ENCODE measurements around the gene CHST12. TPM values are rescaled to one million over a fixed set of nuclear protein-coding genes. Genes with fewer than 3 reads are reported as not detected.
A peak's percentile ranks its signal among the peaks of the same experiment; 100 is the strongest.

CHST12 gene
- total and polyA plus RNA-seq, 11 donors = 12.5 to 20.7 (median 14.8) TPM

GRCh38 chr7:2443491-2443890 lies 40.1 kb downstream of the CHST12 start:
- TF ChIP-seq POLR2A (IDR thresholded peaks at IDR 0.05) (no peak), CTCF (IDR thresholded peaks at IDR 0.05) (no peak)
- Histone ChIP-seq H3K4me3 (no peak overlapping the region), H3K27ac (no peak overlapping the region), H3K4me1 (peaks cover 0 to 17% (median 5%) of the 10 kb centered on the region in 12 donors), H3K36me3 (peaks cover 0 to 11% (median 0%) of the 10 kb centered on the region in 9 donors), H3K27me3 (no peaks in the 10 kb centered on the region), H3K9me3 (no peaks in the 10 kb centered on the region)
- 93 to 98% (median 94%) methylated on average over 9 of the region's 9 CpGs for WGBS, 4 donors
- intact Hi-C loops (cut with DNase I) = loop anchor here in 1 of 10 donors (10.0 kb wide), 1 partner anchor 241 kb away; the partner anchor contains the start of gene AMZ1
- ATAC-seq = no peak
- no peak for DNase-seq

- Histone ChIP-seq H3K4me3 (no peak overlapping the region), H3K9me3 (no peaks in the 10 kb centered on the region), H3K4me1 (peaks cover 0 to 9% (median 0%) of the 10 kb centered on the region in 12 donors), H3K27me3 (no peaks in the 10 kb centered on the region), H3K36me3 (peaks cover 0 to 11% (median 0%) of the 10 kb centered on the region in 9 donors), H3K27ac (peak overlapping the region in 6 of 12 donors; percentile 1 to 62 (median 38))
- ATAC-seq (peak in 3 of 4 donors; percentile 61 to 74 (median 66)), DNase-seq (peak in 1 of 5 donors; percentile 35)
- intact Hi-C loops (cut with DNase I) = loop anchor here in 1 of 10 donors (10.0 kb wide), 1 partner anchor 240 kb away; the partner anchor contains the start of gene AMZ1
- TF ChIP-seq CTCF (IDR thresholded peaks at IDR 0.05) = no peak
- TF ChIP-seq POLR2A (IDR thresholded peaks at IDR 0.05) = no peak
- 73 to 90% (median 86%) methylated on average over 3 of the region's 3 CpGs for WGBS, 4 donors
These were observed 41.1 kb downstream of the CHST12 start for GRCh38 chr7:2444476-2444875.

- TF ChIP-seq POLR2A (IDR thresholded peaks at IDR 0.05) (no peak), CTCF (IDR thresholded peaks at IDR 0.05) (no peak)
- ATAC-seq = peak in 1 of 4 donors; percentile 33
- Histone ChIP-seq H3K9me3 (no peaks in the 10 kb centered on the region), H3K27ac (peak overlapping the region in 8 of 12 donors; percentile 11 to 62 (median 38)), H3K27me3 (no peaks in the 10 kb centered on the region), H3K4me3 (no peak overlapping the region), H3K4me1 (peaks cover 0 to 9% (median 0%) of the 10 kb centered on the region in 12 donors), H3K36me3 (peaks cover 0 to 11% (median 0%) of the 10 kb centered on the region in 9 donors)
- intact Hi-C loops (cut with DNase I) = loop anchor here in 1 of 10 donors (10.0 kb wide), 1 partner anchor 240 kb away; the partner anchor contains the start of gene AMZ1
- DNase-seq = no peak
- 82 to 88% (median 84%) methylated on average over 10 of the region's 10 CpGs for WGBS, 4 donors
These were observed 41.6 kb downstream of the CHST12 start for GRCh38 chr7:2445047-2445446.

- DNase-seq (no peak), ATAC-seq (no peak)
- Histone ChIP-seq H3K36me3 (peaks cover 0 to 11% (median 0%) of the 10 kb centered on the region in 9 donors), H3K4me3 (no peak overlapping the region), H3K9me3 (no peaks in the 10 kb centered on the region), H3K27me3 (no peaks in the 10 kb centered on the region), H3K4me1 (peaks cover 0 to 10% (median under 1%) of the 10 kb centered on the region in 12 donors), H3K27ac (peak overlapping the region in 1 of 12 donors; percentile 62)
- WGBS, 4 donors = 87 to 90% (median 90%) methylated on average over 16 to 21 of the region's 21 CpGs
- intact Hi-C loops (cut with DNase I) = loop anchor here in 1 of 10 donors (10.0 kb wide), 1 partner anchor 239 kb away; the partner anchor contains the start of gene AMZ1
- TF ChIP-seq POLR2A (IDR thresholded peaks at IDR 0.05) (no peak), CTCF (IDR thresholded peaks at IDR 0.05) (no peak)
These were observed 42.6 kb downstream of the CHST12 start for GRCh38 chr7:2445898-2446555.
